GM18907 (cell line): ENCODE results near the gene LRP4.

Source experiments
- ATAC-seq: cut with Tn5 transposase; IDR thresholded peaks from one replicate; pipeline ENCODE4 v1.9.1; 2021; ENCODE audit warnings: mild to moderate bottlenecking, moderate library complexity; ENCODE audit not compliant: unreplicated experiment

Gene LRP4

DNA sequence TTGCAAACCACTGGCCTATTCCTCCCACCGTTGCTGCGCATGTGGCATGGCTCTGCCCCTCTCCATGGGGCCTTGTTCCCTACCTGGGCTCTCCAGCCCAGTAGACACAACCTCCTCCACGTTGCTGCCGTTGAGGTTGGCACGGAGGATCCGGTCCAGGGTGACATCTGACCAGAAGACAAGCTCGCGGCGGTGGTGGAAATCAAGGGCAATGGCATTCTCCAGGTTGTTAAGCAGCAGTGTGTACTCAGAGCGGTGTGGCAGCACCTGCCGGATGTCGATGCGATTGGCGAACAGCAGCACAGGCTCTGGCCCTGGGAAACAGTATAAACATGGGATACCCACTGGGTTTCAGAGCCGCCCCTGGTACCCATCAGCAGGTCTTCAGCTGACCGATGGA, 23.8 kb downstream of the LRP4 start:
- no peak for ATAC-seq

- ATAC-seq = no peak
These were observed 25.5 kb downstream of the LRP4 start for GRCh38 chr11:46892838-46893237.

GRCh38 chr11:46892109-46892508, 26.2 kb downstream of the LRP4 start:
- no peak for ATAC-seq

DNA sequence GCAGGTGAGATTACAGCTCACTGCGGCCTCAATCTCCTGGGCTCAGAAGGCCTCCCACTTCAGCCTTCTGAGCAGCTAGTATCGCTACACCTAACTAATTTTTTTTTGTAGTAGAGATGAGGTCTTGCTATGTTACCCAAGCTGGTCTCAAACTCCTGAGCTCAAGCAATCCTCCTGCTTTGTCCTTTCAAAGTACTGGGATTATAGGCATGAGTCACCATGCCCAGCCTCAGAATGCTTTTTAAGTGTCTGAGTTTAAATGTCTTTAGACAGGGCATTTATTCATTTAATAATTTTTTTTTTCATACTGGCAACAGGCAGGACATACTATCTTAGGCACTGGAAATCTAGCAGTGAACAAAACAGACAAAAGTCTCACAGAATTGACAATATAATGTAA, 27.7 kb downstream of the LRP4 start:
- no peak for ATAC-seq

DNA sequence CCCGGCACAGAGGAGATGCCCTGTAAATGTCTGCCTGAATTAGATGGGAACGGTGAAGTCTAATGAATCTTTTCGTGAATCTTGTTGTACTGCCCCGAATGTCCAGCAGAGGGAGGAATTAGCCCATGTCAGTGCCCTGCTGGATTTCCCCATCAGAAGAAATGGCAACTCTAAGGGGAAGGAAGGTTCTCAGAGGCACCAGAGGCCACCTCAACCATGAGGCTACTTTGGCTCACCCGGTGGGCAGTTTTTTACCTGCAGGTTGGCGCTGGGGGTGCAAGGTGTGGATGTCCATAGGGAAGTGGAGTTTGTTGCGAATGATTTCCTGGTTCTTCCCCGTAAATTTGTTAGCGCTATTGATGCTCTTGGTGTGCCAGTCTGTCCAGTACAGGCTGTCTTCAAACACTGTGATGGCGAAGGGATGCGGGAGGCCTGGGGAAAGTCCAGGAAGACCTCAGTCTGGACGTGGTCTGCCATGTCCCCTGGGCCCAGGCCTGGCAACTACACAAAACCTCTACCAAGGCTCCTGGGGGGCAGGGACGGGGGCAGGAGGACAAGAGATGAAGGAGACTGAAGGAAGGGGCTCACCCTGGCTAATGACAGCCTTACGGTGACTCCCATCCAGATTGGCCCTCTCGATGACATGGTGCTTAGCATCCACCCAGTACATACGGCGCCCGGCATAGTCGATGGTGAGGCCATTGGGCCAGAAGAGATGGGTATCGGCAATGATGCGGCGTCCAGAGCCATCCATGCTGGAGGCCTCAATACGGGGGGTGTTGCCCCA, 28.5 kb downstream of the LRP4 start:
- peak; percentile 70 for ATAC-seq

DNA sequence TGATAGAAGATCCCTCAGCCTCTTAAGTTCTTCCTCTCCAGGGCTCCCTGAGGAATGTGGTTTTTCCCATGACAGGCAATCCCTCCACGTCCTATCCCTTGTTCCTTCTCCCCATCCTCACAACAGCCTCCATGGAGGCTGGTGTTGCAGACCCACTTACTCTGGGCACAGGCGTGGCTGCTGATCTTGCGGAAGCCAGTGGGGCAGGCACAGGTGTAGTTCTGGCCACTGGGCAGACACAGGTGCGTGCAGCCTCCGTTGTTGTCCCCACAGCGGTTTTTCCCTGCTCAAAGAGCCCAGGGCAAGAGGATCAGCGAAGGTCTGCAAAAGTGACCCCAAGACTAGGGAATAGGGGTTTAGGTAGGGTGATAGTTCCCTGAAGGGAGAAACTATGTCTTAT, 29.1 kb downstream of the LRP4 start:
- ATAC-seq = no peak

- ATAC-seq = no peak
These were observed 29.7 kb downstream of the LRP4 start for GRCh38 chr11:46888636-46889035.

GRCh38 chr11:46886211-46886610, 32.1 kb downstream of the LRP4 start:
- no peak for ATAC-seq

DNA sequence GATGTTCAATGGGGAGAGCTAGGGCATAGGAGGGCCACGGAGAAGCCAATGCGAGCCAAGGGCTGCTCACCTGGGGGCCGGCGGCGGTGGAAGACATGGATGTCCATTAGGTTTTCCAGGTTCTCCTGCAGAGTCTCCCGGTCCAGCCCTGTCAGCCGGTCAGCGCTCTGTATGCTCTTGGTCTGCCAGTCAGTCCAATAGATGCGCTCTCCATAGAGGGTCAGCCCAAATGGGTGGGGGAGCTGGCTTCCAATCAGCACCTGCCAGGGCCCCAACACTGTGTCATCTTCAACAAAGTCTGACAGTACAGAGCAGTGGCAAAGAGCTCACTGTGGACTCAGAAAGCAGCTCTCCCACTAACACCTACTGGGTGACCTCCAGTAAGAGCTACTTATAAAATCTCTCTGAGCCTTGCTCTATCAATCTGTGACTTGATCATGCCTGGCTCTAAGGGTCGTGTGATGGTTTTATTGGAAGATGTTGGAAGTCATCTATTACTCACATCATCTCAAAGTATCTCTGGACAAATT, 39.2 kb downstream of the LRP4 start:
- ATAC-seq = no peak

- no peak for ATAC-seq
These were observed 40.8 kb downstream of the LRP4 start for GRCh38 chr11:46877580-46877979.

GRCh38 chr11:46876471-46876870, 41.9 kb downstream of the LRP4 start:
- ATAC-seq = no peak

DNA sequence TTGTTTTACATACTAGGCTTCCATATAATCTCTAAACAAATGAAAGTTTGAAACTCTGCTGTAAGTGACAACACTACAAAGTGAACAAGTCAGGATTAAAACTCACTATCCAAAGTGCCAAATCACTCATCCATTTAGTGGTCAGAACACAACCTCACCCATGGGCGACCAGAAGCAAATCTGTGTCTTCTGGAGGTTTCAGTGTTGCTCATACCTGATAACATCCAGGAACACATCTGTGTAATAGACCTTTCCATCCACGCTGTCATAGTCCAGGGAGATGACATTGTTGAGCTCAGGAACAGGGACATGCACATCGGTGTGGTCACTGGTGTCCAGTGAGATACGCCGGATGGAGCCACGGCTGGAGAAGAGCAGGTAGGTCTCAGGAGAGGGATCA, 43.8 kb downstream of the LRP4 start:
- no peak for ATAC-seq

GRCh38 chr11:46868912-46869311, 49.4 kb downstream of the LRP4 start:
- ATAC-seq = no peak

DNA sequence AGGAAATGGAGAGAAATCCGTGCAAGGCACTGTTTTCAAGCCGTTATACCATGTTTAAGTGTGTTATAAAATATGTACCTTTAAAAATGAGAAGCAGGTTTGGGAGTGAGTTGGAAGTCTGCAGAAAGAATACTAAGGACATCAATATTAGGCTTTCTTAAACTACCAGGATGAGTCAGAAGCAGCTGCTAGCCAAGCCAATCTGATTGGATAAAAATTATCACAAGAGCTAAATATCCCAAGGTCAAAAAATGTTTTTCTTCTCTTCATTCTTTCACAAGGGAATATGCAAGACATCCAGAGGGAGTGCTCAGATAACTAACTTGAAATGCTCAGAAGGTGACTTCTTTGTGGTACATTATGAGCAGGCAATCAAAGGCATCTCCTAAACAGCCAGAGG, 53.0 kb downstream of the LRP4 start:
- ATAC-seq = no peak

GRCh38 chr11:46860218-46860617, 58.1 kb downstream of the LRP4 start:
- ATAC-seq = no peak

DNA sequence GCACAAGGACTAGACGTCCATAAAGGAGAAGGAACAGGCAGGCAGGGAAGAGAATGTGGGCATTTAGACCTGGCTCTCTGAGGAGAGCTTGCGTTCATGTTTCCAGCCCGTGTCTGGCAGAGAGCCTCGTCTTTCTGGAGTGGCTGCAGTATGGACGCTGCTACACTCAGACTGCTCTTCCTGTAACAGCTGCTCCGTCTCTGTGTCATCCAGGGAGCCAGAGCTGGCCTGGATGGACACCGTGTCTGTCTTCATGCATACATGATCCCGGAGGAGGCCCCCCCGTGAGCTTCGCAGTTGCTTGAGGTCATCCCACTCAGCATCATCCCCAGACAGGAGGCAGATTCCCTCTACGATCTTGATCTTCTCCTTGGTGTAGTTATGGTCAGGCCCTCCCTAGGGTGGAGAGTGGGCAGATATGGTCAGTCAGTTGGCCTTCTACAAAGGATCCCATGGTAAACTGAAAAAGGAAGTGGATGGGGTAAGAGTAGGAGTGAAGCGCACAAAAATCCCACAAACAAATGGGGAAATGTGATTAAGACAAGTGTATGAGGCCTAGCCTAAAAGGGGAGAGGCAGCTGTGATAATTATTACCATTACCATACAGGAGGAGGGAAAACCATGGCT, 59.3 kb downstream of the LRP4 start:
- ATAC-seq = no peak

GRCh38 chr11:46857666-46858065, 60.7 kb downstream of the LRP4 start:
- ATAC-seq = no peak

DNA sequence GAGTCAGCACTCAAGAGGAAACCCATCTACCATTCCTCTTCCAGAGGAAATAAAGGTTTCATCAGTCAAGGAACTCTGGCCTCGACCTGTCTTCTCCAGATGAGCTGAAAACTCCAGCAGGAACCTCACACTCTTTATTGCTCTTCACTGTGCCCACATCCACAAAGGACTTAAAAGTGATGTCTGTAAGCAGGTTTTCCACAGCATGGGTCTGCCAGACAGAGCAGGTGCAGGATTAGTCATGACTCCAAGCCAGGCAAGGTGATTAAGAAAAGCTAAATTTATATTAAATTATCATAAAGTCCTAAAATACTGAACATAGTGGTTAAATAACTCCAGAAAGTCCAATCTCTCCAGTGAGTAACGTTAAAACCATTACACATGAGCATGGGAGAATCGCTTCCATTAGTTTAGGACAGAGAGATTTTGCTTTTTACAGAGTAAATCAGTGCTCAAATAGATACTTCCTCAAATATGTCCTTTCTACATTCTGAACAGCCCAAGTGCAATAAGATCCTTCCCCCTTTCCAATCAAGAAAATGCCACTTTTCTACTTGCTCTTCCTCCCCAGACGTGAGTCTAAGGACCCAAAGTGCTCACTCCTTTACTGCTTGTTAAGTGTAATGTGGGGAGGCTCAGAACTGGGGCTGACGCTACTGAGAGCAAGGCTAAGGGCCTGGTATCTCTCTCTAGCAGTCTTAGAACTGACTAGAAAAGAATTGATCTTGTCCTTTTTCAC, 61.6 kb downstream of the LRP4 start:
- ATAC-seq = no peak

DNA sequence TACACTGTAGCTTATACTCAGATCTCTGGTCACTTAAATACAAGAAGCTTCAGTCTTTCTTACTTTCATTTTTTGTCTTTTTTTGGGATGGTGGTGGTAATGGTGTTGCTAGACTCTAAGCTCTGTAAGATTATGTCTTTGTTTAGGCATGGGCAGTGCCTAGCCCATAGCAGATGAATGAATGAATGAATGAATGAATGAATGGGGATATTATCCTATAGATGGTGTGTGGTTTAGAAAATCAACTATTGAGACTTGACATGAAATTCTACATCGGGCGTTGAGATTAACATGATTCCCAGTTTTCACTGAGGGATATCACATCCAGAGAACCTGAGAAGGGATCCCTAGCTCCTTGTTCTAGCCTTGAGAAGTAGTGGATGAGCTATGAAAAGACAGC, 62.5 kb downstream of the LRP4 start:
- ATAC-seq = no peak

DNA sequence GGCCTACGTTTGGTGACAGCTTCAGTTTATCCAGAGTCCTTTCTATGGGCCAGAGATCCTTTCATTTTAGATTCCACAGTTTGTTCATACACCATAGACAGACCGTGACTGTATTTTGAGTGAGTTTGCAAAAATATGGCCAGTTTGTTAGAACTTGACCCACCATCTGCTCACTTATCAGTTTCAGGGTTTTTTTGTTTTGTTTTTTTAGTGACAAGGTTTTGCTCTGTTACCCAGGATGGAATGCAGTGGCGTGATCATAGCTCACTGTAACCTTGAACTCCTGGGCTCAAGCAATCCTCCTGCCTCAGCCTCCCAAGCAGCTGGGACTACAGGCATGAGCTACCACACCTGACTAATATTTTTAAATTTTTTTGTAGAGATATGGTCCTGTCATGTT, 63.2 kb downstream of the LRP4 start:
- ATAC-seq = no peak

DNA sequence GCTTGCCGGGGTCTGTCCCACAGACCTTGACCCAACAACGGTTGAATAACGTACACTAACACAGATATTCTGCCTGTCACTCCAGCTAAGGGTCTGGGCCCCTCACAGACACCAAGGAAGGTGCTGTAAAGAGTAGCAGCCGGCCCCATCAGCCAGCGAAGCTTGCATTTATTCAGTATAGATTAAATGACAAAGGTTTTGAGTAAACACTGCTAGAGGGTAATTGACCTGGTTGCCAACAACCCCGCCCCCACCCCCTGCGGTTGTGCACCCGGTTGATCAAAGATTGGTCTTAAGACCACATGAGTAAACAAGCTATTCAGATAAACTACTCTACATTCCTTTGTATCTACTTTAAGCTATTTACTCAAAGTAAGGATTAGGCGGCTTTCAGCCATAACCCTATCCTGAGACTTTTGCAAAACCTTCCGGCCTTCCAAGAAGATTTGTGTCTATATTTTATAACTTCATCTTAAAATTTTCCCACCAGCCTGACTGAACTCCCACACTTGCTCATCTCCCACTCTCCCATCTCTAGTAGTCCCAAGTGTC, 67.4 kb downstream of the LRP4 start:
- no peak for ATAC-seq

DNA sequence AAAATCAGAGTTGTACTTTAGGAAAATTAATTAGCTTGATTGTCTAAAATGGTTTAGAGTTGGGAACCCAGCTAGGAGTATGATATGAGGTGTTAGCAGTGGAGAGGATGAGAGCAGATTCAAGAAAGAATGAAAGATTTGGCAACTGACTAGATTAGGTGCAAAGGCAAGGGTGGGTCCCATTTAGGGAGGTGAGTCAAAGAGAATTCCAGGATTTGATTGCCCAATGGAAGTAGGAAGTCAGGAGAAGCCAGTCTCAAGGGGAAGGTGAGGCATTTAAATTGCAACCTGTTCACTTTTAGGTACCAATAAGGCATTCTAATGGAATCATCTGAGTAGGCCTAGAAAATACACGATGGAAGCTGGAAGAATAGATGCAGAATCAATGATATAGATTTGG, 68.7 kb downstream of the LRP4 start:
- no peak for ATAC-seq
